ENCODE measurements around the gene CNOT10. TPM values are rescaled to one million over a fixed set of nuclear protein-coding genes. Genes with fewer than 3 reads are reported as not detected.

Gene CNOT10
- total and polyA plus RNA-seq, 3 experiments from 2014 or later, result 29.4 to 63.1 (median 54.9) TPM

DNA sequence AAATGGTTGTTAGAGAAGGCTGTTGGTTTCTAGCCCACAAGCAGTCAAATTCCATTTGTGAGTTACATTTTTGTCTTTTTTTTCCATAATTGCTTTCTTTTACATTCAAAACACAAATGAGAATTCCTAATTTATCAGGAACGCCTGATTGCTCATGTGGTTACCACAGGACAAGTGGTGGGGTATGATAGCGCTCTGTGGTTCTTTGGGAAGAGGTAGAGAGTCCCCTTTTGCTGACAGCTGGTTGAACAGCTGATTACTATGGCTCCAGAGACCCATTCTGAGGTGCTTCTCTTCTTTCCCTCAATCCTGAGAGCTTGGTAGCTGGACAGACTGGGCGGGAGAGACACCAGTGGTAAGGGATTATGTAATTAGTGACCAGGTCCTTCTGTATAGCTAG is 24.4 kb downstream of the CNOT10 start:
- Mint-ChIP-seq H3K36me3 (peaks cover 13 to 70% (median 21%) of the 10 kb centered on the region in 3 donors), H3K27me3 (no peaks in the 10 kb centered on the region), H3K4me3 (no peak overlapping the region), H3K4me1 (peaks cover 8 to 31% (median 13%) of the 10 kb centered on the region in 3 donors), H3K9me3 (no peaks in the 10 kb centered on the region), H3K27ac (no peak overlapping the region)
- no peaks in the 10 kb centered on the region for H3K27me3 ChIP-seq (ENCODE audit: insufficient read depth, low read length, poor library complexity, severe bottlenecking)
- no peak overlapping the region for H3K4me3 ChIP-seq (ENCODE audit: low read length)
- POLR2A ChIA-PET, result no interaction called here
- peaks cover 6% of the 10 kb centered on the region for H3K4me1 ChIP-seq (ENCODE audit: insufficient read depth, low read length)
- CTCF ChIA-PET, result no interaction called here
- peak overlapping the region; percentile 36 for H3K27ac ChIP-seq (ENCODE audit: low read depth, low read length)
- DNase-seq, result no peak
- H3K9me3 ChIP-seq (ENCODE audit: low read length), result no peaks in the 10 kb centered on the region
- H3K36me3 ChIP-seq (ENCODE audit: insufficient read depth, low read length), result peaks cover 19% of the 10 kb centered on the region

DNA sequence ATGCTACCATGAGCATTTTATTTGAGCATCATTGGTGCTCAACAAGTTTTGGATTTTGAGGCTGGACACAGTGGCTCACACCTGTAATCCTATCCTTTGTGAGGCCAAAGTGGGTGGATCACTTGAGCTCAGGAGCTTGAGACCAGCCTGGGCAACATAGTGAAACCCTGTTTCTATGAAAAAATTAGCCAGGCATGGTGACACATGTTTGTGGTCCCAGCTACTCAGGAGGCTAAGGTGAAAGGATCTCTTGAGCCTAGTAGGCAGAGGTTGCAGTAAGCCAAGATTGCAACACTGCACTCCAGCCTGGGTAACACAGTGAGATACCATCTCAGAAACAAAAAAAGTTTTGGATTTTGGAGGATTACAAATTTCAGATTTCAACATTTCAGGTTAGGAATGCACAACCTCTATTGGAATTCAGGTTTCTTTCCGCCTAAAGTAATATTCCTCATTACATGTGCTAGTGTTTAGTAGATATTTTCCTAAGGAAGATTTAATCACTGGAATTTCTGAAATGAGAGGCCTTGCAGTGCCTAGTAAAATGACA is 27.6 kb downstream of the CNOT10 start:
- no peaks in the 10 kb centered on the region for H3K4me1 ChIP-seq (ENCODE audit: insufficient read depth, low read length)
- Mint-ChIP-seq H3K27me3 (no peaks in the 10 kb centered on the region), H3K27ac (peak overlapping the region in 1 of 8 donors; percentile 33), H3K9me3 (no peaks in the 10 kb centered on the region), H3K4me1 (peaks cover 0 to 15% (median 4%) of the 10 kb centered on the region in 3 donors), H3K36me3 (peaks cover 13 to 83% (median 25%) of the 10 kb centered on the region in 3 donors), H3K4me3 (no peak overlapping the region)
- POLR2A ChIA-PET, result no interaction called here
- CTCF ChIA-PET, result no interaction called here
- H3K36me3 ChIP-seq (ENCODE audit: insufficient read depth, low read length), result peaks cover 19% of the 10 kb centered on the region
- DNase-seq, result no peak
- H3K27ac ChIP-seq (ENCODE audit: low read depth, low read length), result no peak overlapping the region
- no peaks in the 10 kb centered on the region for H3K9me3 ChIP-seq (ENCODE audit: low read length)
- H3K27me3 ChIP-seq (ENCODE audit: insufficient read depth, low read length, poor library complexity, severe bottlenecking), result no peaks in the 10 kb centered on the region
- no peak overlapping the region for H3K4me3 ChIP-seq (ENCODE audit: low read length)

DNA sequence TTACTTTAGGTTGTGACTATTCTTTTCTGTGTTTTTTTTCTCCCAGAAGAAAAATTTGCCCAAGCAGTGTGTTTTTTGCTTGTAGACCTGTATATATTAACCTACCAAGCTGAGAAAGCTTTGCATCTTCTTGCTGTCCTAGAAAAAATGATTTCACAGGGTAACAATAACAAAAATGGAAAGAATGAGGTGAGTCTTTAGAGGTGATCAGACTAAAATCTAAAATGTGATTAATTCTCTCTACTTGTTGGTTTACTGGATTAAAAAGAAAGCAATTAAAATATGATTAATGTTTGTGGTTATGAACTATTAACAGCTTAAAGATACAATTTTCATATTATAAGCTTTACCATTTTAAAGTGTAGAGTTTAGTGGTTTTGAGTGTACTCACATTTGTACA is 28.2 kb downstream of the CNOT10 start:
- Histone ChIP-seq H3K4me3 (ENCODE audit: low read length) (no peak overlapping the region), H3K4me1 (ENCODE audit: insufficient read depth, low read length) (no peaks in the 10 kb centered on the region), H3K27ac (ENCODE audit: low read depth, low read length) (no peak overlapping the region), H3K27me3 (ENCODE audit: insufficient read depth, low read length, poor library complexity, severe bottlenecking) (no peaks in the 10 kb centered on the region), H3K36me3 (ENCODE audit: insufficient read depth, low read length) (peaks cover 19% of the 10 kb centered on the region), H3K9me3 (ENCODE audit: low read length) (no peaks in the 10 kb centered on the region)
- H3K4me3 Mint-ChIP-seq, result no peak overlapping the region
- H3K36me3 Mint-ChIP-seq, result peaks cover 13 to 83% (median 25%) of the 10 kb centered on the region in 3 donors
- no peak for DNase-seq
- no peaks in the 10 kb centered on the region for H3K9me3 Mint-ChIP-seq
- ChIA-PET CTCF (no interaction called here), POLR2A (no interaction called here)
- no peaks in the 10 kb centered on the region for H3K27me3 Mint-ChIP-seq
- no peak overlapping the region for H3K27ac Mint-ChIP-seq
- peaks cover 0 to 12% (median 4%) of the 10 kb centered on the region in 3 donors for H3K4me1 Mint-ChIP-seq

DNA sequence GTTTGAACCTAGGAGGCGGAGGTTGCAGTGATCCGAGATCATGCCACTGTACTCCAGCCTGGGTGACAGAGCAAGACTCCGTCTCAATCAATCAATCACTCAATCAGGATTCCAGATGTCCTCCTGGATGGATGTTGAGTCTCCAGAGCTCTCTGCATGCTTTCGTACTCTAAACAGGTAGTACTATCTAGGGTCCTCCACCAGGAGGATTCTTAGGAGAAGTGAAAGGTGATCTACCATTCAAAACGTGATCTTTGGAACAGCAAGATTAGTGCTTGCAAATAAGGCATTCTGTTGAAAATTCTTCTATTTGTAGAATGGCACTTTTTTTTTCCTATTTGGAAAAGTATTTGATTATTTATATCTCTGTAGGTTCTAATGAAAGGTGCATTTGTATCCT is 34.3 kb downstream of the CNOT10 start:
- H3K36me3 ChIP-seq (ENCODE audit: insufficient read depth, low read length), result no peaks in the 10 kb centered on the region
- Mint-ChIP-seq H3K27me3 (no peaks in the 10 kb centered on the region), H3K27ac (no peak overlapping the region), H3K9me3 (no peaks in the 10 kb centered on the region), H3K36me3 (peaks cover 0 to 58% (median 13%) of the 10 kb centered on the region in 3 donors), H3K4me3 (no peak overlapping the region), H3K4me1 (no peaks in the 10 kb centered on the region)
- ChIA-PET POLR2A (no interaction called here), CTCF (no interaction called here)
- H3K27me3 ChIP-seq (ENCODE audit: insufficient read depth, low read length, poor library complexity, severe bottlenecking), result no peaks in the 10 kb centered on the region
- no peak overlapping the region for H3K4me3 ChIP-seq (ENCODE audit: low read length)
- no peak for DNase-seq
- no peaks in the 10 kb centered on the region for H3K4me1 ChIP-seq (ENCODE audit: insufficient read depth, low read length)
- no peak overlapping the region for H3K27ac ChIP-seq (ENCODE audit: low read depth, low read length)
- H3K9me3 ChIP-seq (ENCODE audit: low read length), result no peaks in the 10 kb centered on the region

- no peaks in the 10 kb centered on the region for H3K9me3 ChIP-seq (ENCODE audit: low read length)
Measured at GRCh38 chr3:32719931-32720330, 34.9 kb downstream of the CNOT10 start.

GRCh38 chr3:32725721-32726120 is 40.7 kb downstream of the CNOT10 start:
- H3K27ac Mint-ChIP-seq, result no peak overlapping the region

More at GRCh38 chr3:32719931-32720330, 34.9 kb downstream of the CNOT10 start:
- H3K4me3 Mint-ChIP-seq, result no peak overlapping the region
- no peak overlapping the region for H3K27ac Mint-ChIP-seq
- peaks cover 0 to 61% (median 13%) of the 10 kb centered on the region in 3 donors for H3K36me3 Mint-ChIP-seq
- Histone ChIP-seq H3K4me1 (ENCODE audit: insufficient read depth, low read length) (no peaks in the 10 kb centered on the region), H3K27me3 (ENCODE audit: insufficient read depth, low read length, poor library complexity, severe bottlenecking) (no peaks in the 10 kb centered on the region), H3K4me3 (ENCODE audit: low read length) (no peak overlapping the region), H3K27ac (ENCODE audit: low read depth, low read length) (no peak overlapping the region), H3K36me3 (ENCODE audit: insufficient read depth, low read length) (no peaks in the 10 kb centered on the region)
- H3K27me3 Mint-ChIP-seq, result no peaks in the 10 kb centered on the region
- no peak for DNase-seq
- H3K9me3 Mint-ChIP-seq, result no peaks in the 10 kb centered on the region
- ChIA-PET POLR2A (no interaction called here), CTCF (no interaction called here)
- H3K4me1 Mint-ChIP-seq, result no peaks in the 10 kb centered on the region

GRCh38 chr3:32733631-32734229 is 48.7 kb downstream of the CNOT10 start:
- Histone ChIP-seq H3K27ac (ENCODE audit: low read depth, low read length) (no peak overlapping the region), H3K4me1 (ENCODE audit: insufficient read depth, low read length) (no peaks in the 10 kb centered on the region), H3K27me3 (ENCODE audit: insufficient read depth, low read length, poor library complexity, severe bottlenecking) (no peaks in the 10 kb centered on the region), H3K4me3 (ENCODE audit: low read length) (no peak overlapping the region), H3K9me3 (ENCODE audit: low read length) (no peaks in the 10 kb centered on the region), H3K36me3 (ENCODE audit: insufficient read depth, low read length) (peaks cover 10% of the 10 kb centered on the region)
- peaks cover 5 to 66% (median 8%) of the 10 kb centered on the region in 3 donors for H3K36me3 Mint-ChIP-seq
- ChIA-PET CTCF (no interaction called here), POLR2A (no interaction called here)
- H3K27ac Mint-ChIP-seq, result no peak overlapping the region
- H3K4me1 Mint-ChIP-seq, result no peaks in the 10 kb centered on the region
- no peaks in the 10 kb centered on the region for H3K9me3 Mint-ChIP-seq
- no peak for DNase-seq
- no peak overlapping the region for H3K4me3 Mint-ChIP-seq
- H3K27me3 Mint-ChIP-seq, result no peaks in the 10 kb centered on the region

More at GRCh38 chr3:32725721-32726120, 40.7 kb downstream of the CNOT10 start:
- H3K9me3 Mint-ChIP-seq, result no peaks in the 10 kb centered on the region
- Histone ChIP-seq H3K9me3 (ENCODE audit: low read length) (no peaks in the 10 kb centered on the region), H3K27ac (ENCODE audit: low read depth, low read length) (no peak overlapping the region), H3K4me1 (ENCODE audit: insufficient read depth, low read length) (no peaks in the 10 kb centered on the region), H3K4me3 (ENCODE audit: low read length) (no peak overlapping the region), H3K36me3 (ENCODE audit: insufficient read depth, low read length) (peaks cover 8% of the 10 kb centered on the region), H3K27me3 (ENCODE audit: insufficient read depth, low read length, poor library complexity, severe bottlenecking) (no peaks in the 10 kb centered on the region)
- no peaks in the 10 kb centered on the region for H3K4me1 Mint-ChIP-seq
- no peaks in the 10 kb centered on the region for H3K27me3 Mint-ChIP-seq
- H3K4me3 Mint-ChIP-seq, result no peak overlapping the region
- CTCF ChIA-PET, result no interaction called here
- POLR2A ChIA-PET, result no interaction called here
- no peak for DNase-seq
- peaks cover 5 to 62% (median 13%) of the 10 kb centered on the region in 3 donors for H3K36me3 Mint-ChIP-seq

GRCh38 chr3:32734756-32735155 is 49.8 kb downstream of the CNOT10 start:
- H3K4me1 Mint-ChIP-seq, result no peaks in the 10 kb centered on the region
- no peaks in the 10 kb centered on the region for H3K4me1 ChIP-seq (ENCODE audit: insufficient read depth, low read length)
- CTCF ChIA-PET, result interaction anchor here (1.1 kb wide), 1 partner anchor 21 kb away, joined by 3 read pairs; no protein-coding TSS in a partner anchor

More at GRCh38 chr3:32734756-32735155, 49.8 kb downstream of the CNOT10 start:
- H3K36me3 ChIP-seq (ENCODE audit: insufficient read depth, low read length), result peaks cover 7% of the 10 kb centered on the region
- no peaks in the 10 kb centered on the region for H3K27me3 ChIP-seq (ENCODE audit: insufficient read depth, low read length, poor library complexity, severe bottlenecking)
- peak overlapping the region in 1 of 8 donors; percentile 31 for H3K27ac Mint-ChIP-seq
- no peak for DNase-seq
- no peak overlapping the region for H3K4me3 Mint-ChIP-seq
- POLR2A ChIA-PET, result no interaction called here
- no peaks in the 10 kb centered on the region for H3K9me3 ChIP-seq (ENCODE audit: low read length)
- H3K27ac ChIP-seq (ENCODE audit: low read depth, low read length), result no peak overlapping the region
- H3K4me3 ChIP-seq (ENCODE audit: low read length), result no peak overlapping the region
- no peaks in the 10 kb centered on the region for H3K27me3 Mint-ChIP-seq
- H3K9me3 Mint-ChIP-seq, result no peaks in the 10 kb centered on the region
- peaks cover 4 to 69% (median 5%) of the 10 kb centered on the region in 3 donors for H3K36me3 Mint-ChIP-seq

All from CD8-positive, alpha-beta memory T cell (primary cell).